Neural cell (in vitro differentiated cells): ENCODE results near the gene SH3RF1. TPM values are rescaled to one million over a fixed set of nuclear protein-coding genes. Genes with fewer than 3 reads are reported as not detected.

Source experiments
- H2AFZ ChIP-seq: fragments of 200-600, 300-800 bp; sonication (generic), shearing (Covaris generic); 2 replicates; pipeline ENCODE4 v1.6.0; 2014; ENCODE audit warnings: low read depth, mild to moderate bottlenecking, antibody characterized with exemption, low read length, moderate library complexity
- H3F3A ChIP-seq: fragments of 200-600 bp; shearing (Covaris generic); 2 replicates; pipeline ENCODE4 v1.6.1; 2016; ENCODE audit warnings: mild to moderate bottlenecking, moderate library complexity, mixed read lengths, antibody characterized with exemption, low read length; ENCODE audit not compliant: insufficient read depth, poor library complexity, severe bottlenecking
- H3K27ac ChIP-seq: fragments of 200-600, 300-800 bp; sonication (generic), shearing (Covaris generic); 2 replicates; pipeline ENCODE4 v1.5.1; 2014; ENCODE audit warnings: mild to moderate bottlenecking, low read length, moderate library complexity
- H3K27me3 ChIP-seq: fragments of 300-800, 200-600 bp; sonication (generic), shearing (Covaris generic); 2 replicates; pipeline ENCODE4 v1.6.0; 2014; ENCODE audit warnings: mild to moderate bottlenecking, low read depth, low read length, moderate library complexity; ENCODE audit not compliant: insufficient read depth
- H3K36me3 ChIP-seq: fragments of 300-800, 200-600 bp; sonication (generic), shearing (Covaris generic); 2 replicates; pipeline ENCODE4 v1.5.1; 2014; ENCODE audit warnings: mild to moderate bottlenecking, antibody characterized with exemption, low read length, moderate library complexity; ENCODE audit not compliant: insufficient read depth
- H3K4me2 ChIP-seq: fragments of 300-800, 200-600 bp; sonication (generic), shearing (Covaris generic); 2 replicates; pipeline ENCODE4 v1.6.0; 2014; ENCODE audit warnings: mild to moderate bottlenecking, low read length
- H3K4me3 ChIP-seq: fragments of 300-800, 200-600 bp; sonication (generic), shearing (Covaris generic); 2 replicates; pipeline ENCODE4 v1.5.1; 2014; ENCODE audit warnings: mild to moderate bottlenecking, low read length, moderate library complexity
- H3K79me2 ChIP-seq: fragments of 200-600 bp; shearing (Covaris generic); replicated peaks from 2 replicates; pipeline ENCODE4 v1.6.0; 2014; ENCODE audit warnings: mild to moderate bottlenecking, low read length, moderate library complexity; ENCODE audit not compliant: insufficient read depth
- H3K9ac ChIP-seq: fragments of 300-800, 200-600 bp; sonication (generic), shearing (Covaris generic); 2 replicates; pipeline ENCODE4 v1.6.1; 2016; ENCODE audit warnings: mild to moderate bottlenecking, low read length, mixed read lengths
- H3K9me2 ChIP-seq: fragments of 200-600 bp; shearing (Covaris generic); 2 replicates; pipeline ENCODE4 v1.6.1; 2016; ENCODE audit warnings: mild to moderate bottlenecking, low read length, mixed read lengths; ENCODE audit not compliant: insufficient read depth
- H3K9me3 ChIP-seq: fragments of 200-600, 300-800 bp; sonication (generic), shearing (Covaris generic); 2 replicates; pipeline ENCODE4 v1.6.1; 2016; ENCODE audit warnings: mild to moderate bottlenecking, mixed run types, low read length, moderate library complexity, mixed read lengths
- H4K20me1 ChIP-seq: fragments of 200-600 bp; shearing (Covaris generic); 2 replicates; pipeline ENCODE4 v1.6.1; 2016; ENCODE audit warnings: mild to moderate bottlenecking, mixed run types; ENCODE audit not compliant: insufficient read depth
- EP300 ChIP-seq: fragments of 450-650 bp; conservative IDR thresholded peaks from 2 replicates; pipeline ENCODE4 v1.6.1; 2014; ENCODE audit warnings: antibody characterized with exemption, mild to moderate bottlenecking, moderate library complexity; ENCODE audit not compliant: poor library complexity, severe bottlenecking
- EZH2 ChIP-seq: fragments of 200-600, 300-800 bp; shearing (Covaris generic), sonication (generic); IDR thresholded peaks from 2 replicates; pipeline ENCODE4 v1.6.1; 2014; ENCODE audit warnings: antibody characterized with exemption, low read length, borderline replicate concordance, mild to moderate bottlenecking; ENCODE audit not compliant: insufficient read depth, poor library complexity, severe bottlenecking
- MXI1 ChIP-seq: fragments of 450-650 bp; conservative IDR thresholded peaks from 2 replicates; pipeline ENCODE4 v1.6.1; 2014; ENCODE audit warnings: antibody characterized with exemption, mild to moderate bottlenecking; ENCODE audit not compliant: poor library complexity, severe bottlenecking
- POLR2AphosphoS5 ChIP-seq: IDR thresholded peaks from 2 replicates; pipeline ENCODE4 v1.6.1; 2012
- RAD21 ChIP-seq: fragments of 450-650 bp; conservative IDR thresholded peaks from 2 replicates; pipeline ENCODE4 v1.6.1; 2014; ENCODE audit warnings: antibody characterized with exemption, mild to moderate bottlenecking, moderate library complexity
- SMC3 ChIP-seq: fragments of 450-650 bp; conservative IDR thresholded peaks from 2 replicates; pipeline ENCODE4 v1.6.1; 2014; ENCODE audit warnings: antibody characterized with exemption, mild to moderate bottlenecking, moderate library complexity; ENCODE audit not compliant: poor library complexity
- TAF1 ChIP-seq: IDR thresholded peaks from 2 replicates; pipeline ENCODE4 v1.6.1; 2012; ENCODE audit warnings: low read depth
- polyA plus RNA-seq: library from polyadenylated mRNA; depleted of rRNA; stranded (reverse); fragments of >200 nt; gene quantifications from 2 replicates; pipeline ENCODE4 v1.2.3, GENCODE V29; 2014
- TF ChIP-seq, protein P1 (sequence below): fragments of 450-650 bp; IDR thresholded peaks from 2 replicates; pipeline ENCODE4 v1.5.1; 2014; ENCODE audit warnings: antibody characterized with exemption, mild to moderate bottlenecking, moderate library complexity; ENCODE audit not compliant: poor library complexity, severe bottlenecking
- TF ChIP-seq, protein P2 (sequence below): IDR thresholded peaks from 2 replicates; pipeline ENCODE4 v1.6.1; 2012; ENCODE audit warnings: borderline replicate concordance

Gene SH3RF1
- polyA plus RNA-seq, 1 donor from 2014 or later, result 3.1 TPM

DNA sequence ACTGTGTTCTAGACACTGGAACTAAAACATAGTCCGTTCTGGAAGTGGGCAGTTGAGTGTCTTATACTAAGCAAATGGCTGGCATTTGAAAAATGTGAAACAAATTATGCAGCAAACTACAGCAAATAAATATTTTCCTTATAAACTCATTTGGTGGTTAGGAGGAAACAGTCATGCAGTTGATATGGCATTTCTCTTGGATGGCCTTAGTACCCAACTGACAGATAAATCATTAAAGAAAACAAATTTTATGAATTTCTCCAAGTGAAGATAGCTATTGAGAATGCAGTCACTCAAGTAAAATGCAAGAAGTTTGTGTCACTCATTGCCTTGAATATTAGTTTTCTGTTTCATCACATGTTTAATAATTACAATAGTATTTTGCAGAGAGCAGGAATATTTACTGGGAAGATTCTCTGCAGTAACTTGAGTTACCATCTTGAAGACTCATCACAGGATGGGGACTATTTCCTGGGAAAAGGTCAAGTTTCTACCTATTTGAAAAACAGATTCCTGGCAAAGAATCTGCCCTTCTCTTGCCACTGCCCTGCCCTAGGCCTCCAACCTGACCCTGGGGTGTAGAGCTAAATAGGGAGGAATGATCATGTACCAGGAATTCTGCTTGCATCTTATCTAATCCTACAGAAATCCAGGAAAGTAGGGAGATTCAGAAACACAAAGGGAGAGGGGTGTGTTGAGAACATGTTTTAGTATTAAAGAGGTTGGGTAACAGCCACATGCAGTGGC lies 105.9 kb downstream of the SH3RF1 start:
- no peak for TF ChIP-seq POLR2AphosphoS5
- TF ChIP-seq EP300, result no peak
- no peak for TF ChIP-seq RAD21
- TF ChIP-seq, protein P1, sequence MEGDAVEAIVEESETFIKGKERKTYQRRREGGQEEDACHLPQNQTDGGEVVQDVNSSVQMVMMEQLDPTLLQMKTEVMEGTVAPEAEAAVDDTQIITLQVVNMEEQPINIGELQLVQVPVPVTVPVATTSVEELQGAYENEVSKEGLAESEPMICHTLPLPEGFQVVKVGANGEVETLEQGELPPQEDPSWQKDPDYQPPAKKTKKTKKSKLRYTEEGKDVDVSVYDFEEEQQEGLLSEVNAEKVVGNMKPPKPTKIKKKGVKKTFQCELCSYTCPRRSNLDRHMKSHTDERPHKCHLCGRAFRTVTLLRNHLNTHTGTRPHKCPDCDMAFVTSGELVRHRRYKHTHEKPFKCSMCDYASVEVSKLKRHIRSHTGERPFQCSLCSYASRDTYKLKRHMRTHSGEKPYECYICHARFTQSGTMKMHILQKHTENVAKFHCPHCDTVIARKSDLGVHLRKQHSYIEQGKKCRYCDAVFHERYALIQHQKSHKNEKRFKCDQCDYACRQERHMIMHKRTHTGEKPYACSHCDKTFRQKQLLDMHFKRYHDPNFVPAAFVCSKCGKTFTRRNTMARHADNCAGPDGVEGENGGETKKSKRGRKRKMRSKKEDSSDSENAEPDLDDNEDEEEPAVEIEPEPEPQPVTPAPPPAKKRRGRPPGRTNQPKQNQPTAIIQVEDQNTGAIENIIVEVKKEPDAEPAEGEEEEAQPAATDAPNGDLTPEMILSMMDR, result no peak
- TF ChIP-seq TAF1, result no peak
- TF ChIP-seq MXI1, result no peak
- TF ChIP-seq, protein P2, sequence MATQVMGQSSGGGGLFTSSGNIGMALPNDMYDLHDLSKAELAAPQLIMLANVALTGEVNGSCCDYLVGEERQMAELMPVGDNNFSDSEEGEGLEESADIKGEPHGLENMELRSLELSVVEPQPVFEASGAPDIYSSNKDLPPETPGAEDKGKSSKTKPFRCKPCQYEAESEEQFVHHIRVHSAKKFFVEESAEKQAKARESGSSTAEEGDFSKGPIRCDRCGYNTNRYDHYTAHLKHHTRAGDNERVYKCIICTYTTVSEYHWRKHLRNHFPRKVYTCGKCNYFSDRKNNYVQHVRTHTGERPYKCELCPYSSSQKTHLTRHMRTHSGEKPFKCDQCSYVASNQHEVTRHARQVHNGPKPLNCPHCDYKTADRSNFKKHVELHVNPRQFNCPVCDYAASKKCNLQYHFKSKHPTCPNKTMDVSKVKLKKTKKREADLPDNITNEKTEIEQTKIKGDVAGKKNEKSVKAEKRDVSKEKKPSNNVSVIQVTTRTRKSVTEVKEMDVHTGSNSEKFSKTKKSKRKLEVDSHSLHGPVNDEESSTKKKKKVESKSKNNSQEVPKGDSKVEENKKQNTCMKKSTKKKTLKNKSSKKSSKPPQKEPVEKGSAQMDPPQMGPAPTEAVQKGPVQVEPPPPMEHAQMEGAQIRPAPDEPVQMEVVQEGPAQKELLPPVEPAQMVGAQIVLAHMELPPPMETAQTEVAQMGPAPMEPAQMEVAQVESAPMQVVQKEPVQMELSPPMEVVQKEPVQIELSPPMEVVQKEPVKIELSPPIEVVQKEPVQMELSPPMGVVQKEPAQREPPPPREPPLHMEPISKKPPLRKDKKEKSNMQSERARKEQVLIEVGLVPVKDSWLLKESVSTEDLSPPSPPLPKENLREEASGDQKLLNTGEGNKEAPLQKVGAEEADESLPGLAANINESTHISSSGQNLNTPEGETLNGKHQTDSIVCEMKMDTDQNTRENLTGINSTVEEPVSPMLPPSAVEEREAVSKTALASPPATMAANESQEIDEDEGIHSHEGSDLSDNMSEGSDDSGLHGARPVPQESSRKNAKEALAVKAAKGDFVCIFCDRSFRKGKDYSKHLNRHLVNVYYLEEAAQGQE, result no peak
- TF ChIP-seq SMC3, result no peak
- TF ChIP-seq EZH2, result no peak
- Histone ChIP-seq H3K27ac (no peak overlapping the region), H3F3A (no peaks in the 10 kb centered on the region), H3K9me2 (no peaks in the 10 kb centered on the region), H3K9me3 (no peaks in the 10 kb centered on the region), H3K27me3 (no peaks in the 10 kb centered on the region), H3K36me3 (no peaks in the 10 kb centered on the region), H3K9ac (no peak overlapping the region), H3K4me2 (no peak overlapping the region), H3K79me2 (peaks cover 3% of the 10 kb centered on the region), H4K20me1 (no peaks in the 10 kb centered on the region), H2AFZ (no peak overlapping the region), H3K4me3 (no peak overlapping the region)

DNA sequence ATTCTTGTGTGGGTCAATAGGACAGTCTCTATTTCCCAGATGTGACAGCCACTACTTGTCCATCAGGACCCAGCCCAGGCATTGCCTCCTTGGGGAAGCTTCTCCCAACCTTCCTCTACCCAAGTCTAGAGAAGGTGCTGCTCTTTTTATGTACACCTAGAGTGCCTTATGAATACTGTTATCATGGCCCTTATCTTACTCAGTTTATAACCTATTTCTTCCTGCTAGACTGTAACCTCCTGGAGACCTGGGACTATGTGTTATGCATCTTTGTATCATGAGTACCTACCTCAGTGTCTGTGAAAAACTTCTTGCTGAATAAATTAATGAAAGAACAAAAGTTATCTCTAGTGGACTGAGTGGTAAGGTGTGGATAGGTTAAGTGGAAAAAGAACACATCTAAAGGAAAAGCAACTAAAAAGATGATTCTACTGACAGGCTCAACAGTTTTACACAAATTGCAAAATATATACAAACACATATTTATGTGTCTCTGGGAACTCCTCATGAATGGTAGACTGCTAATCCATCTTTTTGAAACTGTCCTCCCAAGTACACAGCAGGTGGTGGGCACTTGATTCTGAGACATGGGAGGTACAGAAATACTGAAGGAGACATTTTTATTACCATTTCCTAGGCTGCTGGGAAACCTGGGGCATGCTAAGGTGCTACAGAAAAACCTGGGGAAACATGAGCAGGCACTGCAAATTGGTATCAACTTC lies 106.6 kb downstream of the SH3RF1 start:
- Histone ChIP-seq H3K9me3 (no peaks in the 10 kb centered on the region), H3K27ac (no peak overlapping the region), H4K20me1 (no peaks in the 10 kb centered on the region), H3K4me3 (no peak overlapping the region), H3K79me2 (peaks cover 3% of the 10 kb centered on the region), H3K9ac (no peak overlapping the region), H3K9me2 (no peaks in the 10 kb centered on the region), H3K4me2 (no peak overlapping the region), H2AFZ (no peak overlapping the region), H3K27me3 (no peaks in the 10 kb centered on the region), H3K36me3 (no peaks in the 10 kb centered on the region), H3F3A (no peaks in the 10 kb centered on the region)
- TF ChIP-seq POLR2AphosphoS5 (no peak), MXI1 (no peak), TAF1 (no peak), RAD21 (no peak), EP300 (no peak), EZH2 (no peak), SMC3 (no peak)
- TF ChIP-seq, protein P1, result no peak
- TF ChIP-seq, protein P2, result no peak
